Measurements from ENCODE around the gene RALGPS1. TPM values are rescaled to one million over a fixed set of nuclear protein-coding genes. Genes with fewer than 3 reads are reported as not detected.

The RALGPS1 gene
- total and polyA plus RNA-seq, 2 experiments from 2014 or later, result 13.1 to 22.1 TPM

DNA sequence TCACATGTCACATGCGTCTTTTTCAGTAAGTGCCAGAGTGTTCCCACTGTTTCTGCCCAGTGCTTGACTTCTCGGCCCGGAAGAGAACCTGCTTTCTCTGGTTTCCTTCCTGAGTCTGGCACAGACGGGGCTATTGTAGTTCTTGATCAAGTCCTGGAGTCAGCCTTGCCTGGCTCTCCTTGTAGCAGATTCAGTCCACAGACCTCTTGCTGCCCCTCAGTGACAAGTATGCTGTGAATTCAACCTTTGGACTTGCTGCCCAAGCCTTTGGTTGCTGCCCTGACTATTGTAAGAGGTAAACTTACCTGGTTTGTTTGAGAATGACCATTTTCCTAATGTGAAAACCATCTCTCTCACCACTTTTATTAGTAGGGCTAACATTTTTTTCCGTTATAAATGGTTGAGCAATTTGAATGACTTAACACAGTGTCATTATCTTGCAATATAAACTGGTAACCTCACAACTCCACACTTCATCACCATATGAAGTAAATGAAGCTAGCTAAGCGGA is 29.4 kb upstream of the RALGPS1 start:
- peak overlapping the region; percentile 43 for H3K4me2 ChIP-seq
- 66% methylated on average over 6 of the region's 6 CpGs for WGBS (ENCODE audit: low lambda C conversion rate, missing lambda C conversion rate)
- no peaks in the 10 kb centered on the region for H3K27me3 ChIP-seq
- H3K27ac ChIP-seq, result peak overlapping the region; percentile 82
- no peak overlapping the region for H3K4me3 ChIP-seq
- no peaks in the 10 kb centered on the region for H3K9me3 ChIP-seq (ENCODE audit: low read depth)
- DNase-seq (ENCODE audit: low spot score), result peak; percentile 72
- no peaks in the 10 kb centered on the region for H3K9me2 ChIP-seq (replicated peaks; ENCODE audit: insufficient read depth)
- TF ChIP-seq EZH2 (IDR thresholded peaks at IDR 0.05; ENCODE audit: borderline replicate concordance), result no peak
- TF ChIP-seq EZH2phosphoT487 (IDR thresholded peaks at IDR 0.05; ENCODE audit: low read depth, severe bottlenecking, unreplicated experiment), result no peak
- no peak for TF ChIP-seq CTCF (IDR thresholded peaks at IDR 0.05; ENCODE audit: poor library complexity)
- H3K79me2 ChIP-seq, result peaks cover 37% of the 10 kb centered on the region
- no peak overlapping the region for H2AFZ ChIP-seq
- peaks cover 8% of the 10 kb centered on the region for H4K20me1 ChIP-seq (ENCODE audit: insufficient read depth, poor library complexity, severe bottlenecking)
- H3K36me3 ChIP-seq (replicated peaks; ENCODE audit: insufficient read depth, low read depth), result no peaks in the 10 kb centered on the region
- peaks cover 17% of the 10 kb centered on the region for H3K4me1 ChIP-seq (ENCODE audit: insufficient read depth)

GRCh38 chr9:126886034-126886822 is 28.4 kb upstream of the RALGPS1 start:
- no peaks in the 10 kb centered on the region for H3K9me2 ChIP-seq (replicated peaks; ENCODE audit: insufficient read depth)
- H4K20me1 ChIP-seq (ENCODE audit: insufficient read depth, poor library complexity, severe bottlenecking), result peaks cover 8% of the 10 kb centered on the region
- peak overlapping the region; percentile 82 for H3K27ac ChIP-seq
- no peak overlapping the region for H3K4me3 ChIP-seq
- no peak for DNase-seq (ENCODE audit: low spot score)
- H3K36me3 ChIP-seq (replicated peaks; ENCODE audit: insufficient read depth, low read depth), result no peaks in the 10 kb centered on the region
- peak overlapping the region; percentile 0 for H3K4me2 ChIP-seq
- no peak overlapping the region for H2AFZ ChIP-seq
- peaks cover 28% of the 10 kb centered on the region for H3K79me2 ChIP-seq
- TF ChIP-seq CTCF (IDR thresholded peaks at IDR 0.05; ENCODE audit: poor library complexity), result no peak
- TF ChIP-seq EZH2 (IDR thresholded peaks at IDR 0.05; ENCODE audit: borderline replicate concordance), result no peak
- no peak for TF ChIP-seq EZH2phosphoT487 (IDR thresholded peaks at IDR 0.05; ENCODE audit: low read depth, severe bottlenecking, unreplicated experiment)
- 83% methylated on average over 23 of the region's 23 CpGs for WGBS (ENCODE audit: low lambda C conversion rate, missing lambda C conversion rate)
- H3K4me1 ChIP-seq (ENCODE audit: insufficient read depth), result peaks cover 17% of the 10 kb centered on the region
- H3K27me3 ChIP-seq, result no peaks in the 10 kb centered on the region
- no peaks in the 10 kb centered on the region for H3K9me3 ChIP-seq (ENCODE audit: low read depth)

DNA sequence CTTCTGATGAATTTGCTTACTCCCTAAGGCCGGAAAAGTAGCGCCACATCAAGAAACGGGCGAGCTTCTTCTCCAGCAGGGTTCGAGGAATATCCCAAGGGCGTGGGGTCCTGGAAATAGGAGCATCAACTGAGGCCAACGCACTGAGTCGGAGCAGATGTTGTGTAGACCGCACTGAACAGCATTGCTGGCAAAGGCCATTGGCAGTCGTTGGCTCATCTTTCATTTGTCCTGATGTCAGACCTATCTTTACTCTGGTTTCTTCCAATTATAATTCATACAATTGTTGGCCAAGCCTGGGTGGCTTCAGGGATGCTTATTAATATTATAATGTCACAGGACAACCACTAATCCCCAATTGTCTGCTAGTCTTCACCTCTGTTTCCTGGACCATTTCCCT is 27.7 kb upstream of the RALGPS1 start:
- Histone ChIP-seq H4K20me1 (ENCODE audit: insufficient read depth, poor library complexity, severe bottlenecking) (peaks cover 8% of the 10 kb centered on the region), H3K27ac (no peak overlapping the region), H3K9me2 (replicated peaks; ENCODE audit: insufficient read depth) (no peaks in the 10 kb centered on the region), H3K4me2 (no peak overlapping the region), H3K27me3 (no peaks in the 10 kb centered on the region), H3K36me3 (replicated peaks; ENCODE audit: insufficient read depth, low read depth) (no peaks in the 10 kb centered on the region), H3K79me2 (peaks cover 21% of the 10 kb centered on the region), H3K4me3 (no peak overlapping the region), H3K4me1 (ENCODE audit: insufficient read depth) (peaks cover 17% of the 10 kb centered on the region), H3K9me3 (ENCODE audit: low read depth) (no peaks in the 10 kb centered on the region), H2AFZ (no peak overlapping the region)
- 95% methylated on average over 10 of the region's 10 CpGs for WGBS (ENCODE audit: low lambda C conversion rate, missing lambda C conversion rate)
- no peak for TF ChIP-seq EZH2 (IDR thresholded peaks at IDR 0.05; ENCODE audit: borderline replicate concordance)
- no peak for TF ChIP-seq CTCF (IDR thresholded peaks at IDR 0.05; ENCODE audit: poor library complexity)
- no peak for TF ChIP-seq EZH2phosphoT487 (IDR thresholded peaks at IDR 0.05; ENCODE audit: low read depth, severe bottlenecking, unreplicated experiment)
- DNase-seq (ENCODE audit: low spot score), result no peak
